Cardiac muscle cell (in vitro differentiated cells and primary cell): ENCODE results near the gene RNF44. TPM values are rescaled to one million over a fixed set of nuclear protein-coding genes. Genes with fewer than 3 reads are reported as not detected.

Experiments
- DNase-seq, 2 donors: peaks; one replicate each; pipeline versions ENCODE4 v3.0.0 to v3.0.0-alpha.2; 2010 to 2017; ENCODE audit warnings: low read depth in 1 of 2, low spot score in 1 of 2
- H3K27ac ChIP-seq: fragments of 200-600 bp; sonication (generic); 2 replicates; pipeline ENCODE4 v1.5.1; 2016
- H3K27me3 ChIP-seq: fragments of 200-600 bp; sonication (generic); 2 replicates; pipeline ENCODE4 v1.6.0; 2016; ENCODE audit warnings: control low read depth
- H3K36me3 ChIP-seq: fragments of 200-600 bp; sonication (generic); 2 replicates; pipeline ENCODE4 v1.5.1; 2016; ENCODE audit warnings: control low read depth
- H3K4me1 ChIP-seq: fragments of 200-600 bp; sonication (generic); 2 replicates; pipeline ENCODE4 v1.8.1; 2017; ENCODE audit warnings: low read depth, mild to moderate bottlenecking, mixed run types
- H3K4me3 ChIP-seq: fragments of 200-600 bp; sonication (generic); 2 replicates; pipeline ENCODE4 v1.5.1; 2016; ENCODE audit warnings: mild to moderate bottlenecking
- H3K9me3 ChIP-seq: fragments of 200-600 bp; sonication (generic); 2 replicates; pipeline ENCODE4 v1.5.1; 2017; ENCODE audit warnings: low read depth, mild to moderate bottlenecking, control low read depth
- polyA plus RNA-seq: library from polyadenylated mRNA; unstranded; fragments of >200 nt; fragmentation: Nextera tagmentation; extraction: Ambion mirVana; gene quantifications from 2 replicates; pipeline ENCODE4 v1.2.1, GENCODE V29; 2016
- total RNA-seq: library from RNA; depleted of rRNA; stranded (reverse); fragments of >200 nt; gene quantifications from 2 replicates; pipeline ENCODE4 v1.2.3, GENCODE V29; 2016
- TF ChIP-seq, protein P1 (sequence below): IDR thresholded peaks from 2 replicates; pipeline ENCODE4 v1.5.1; 2012; ENCODE audit warnings: low read depth, mild to moderate bottlenecking, low read length

Gene RNF44
- total and polyA plus RNA-seq, 2 experiments from 2014 or later: 16.1 to 77.6 TPM

DNA sequence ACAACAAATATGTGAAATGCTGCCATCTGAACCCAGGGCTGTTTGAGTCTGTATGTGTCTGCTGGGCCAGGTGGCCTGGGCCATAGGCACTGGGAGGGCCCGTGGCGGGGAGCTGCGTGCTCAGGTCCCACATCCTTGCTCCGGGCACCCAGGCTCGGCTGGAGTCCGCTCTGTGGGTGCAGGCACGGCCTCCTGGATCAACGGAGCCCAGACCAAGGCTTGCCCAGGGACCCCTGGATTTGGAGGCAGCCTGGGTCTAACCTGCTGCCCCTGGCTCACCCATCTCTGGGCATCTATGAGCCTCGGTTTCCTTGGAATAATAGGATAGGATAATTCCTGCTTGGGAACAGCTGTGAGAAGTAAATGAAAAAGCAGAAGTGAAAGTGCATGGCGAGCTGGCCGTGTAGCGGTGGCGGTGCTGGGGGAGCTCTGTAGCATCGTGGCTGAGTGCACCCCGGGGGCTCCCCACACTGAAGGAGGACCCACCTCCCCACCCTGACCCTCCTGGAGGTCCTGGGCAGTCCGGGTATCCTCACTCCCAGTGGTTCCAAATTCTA, 13.2 kb upstream of the RNF44 start:
- TF ChIP-seq, protein P1, sequence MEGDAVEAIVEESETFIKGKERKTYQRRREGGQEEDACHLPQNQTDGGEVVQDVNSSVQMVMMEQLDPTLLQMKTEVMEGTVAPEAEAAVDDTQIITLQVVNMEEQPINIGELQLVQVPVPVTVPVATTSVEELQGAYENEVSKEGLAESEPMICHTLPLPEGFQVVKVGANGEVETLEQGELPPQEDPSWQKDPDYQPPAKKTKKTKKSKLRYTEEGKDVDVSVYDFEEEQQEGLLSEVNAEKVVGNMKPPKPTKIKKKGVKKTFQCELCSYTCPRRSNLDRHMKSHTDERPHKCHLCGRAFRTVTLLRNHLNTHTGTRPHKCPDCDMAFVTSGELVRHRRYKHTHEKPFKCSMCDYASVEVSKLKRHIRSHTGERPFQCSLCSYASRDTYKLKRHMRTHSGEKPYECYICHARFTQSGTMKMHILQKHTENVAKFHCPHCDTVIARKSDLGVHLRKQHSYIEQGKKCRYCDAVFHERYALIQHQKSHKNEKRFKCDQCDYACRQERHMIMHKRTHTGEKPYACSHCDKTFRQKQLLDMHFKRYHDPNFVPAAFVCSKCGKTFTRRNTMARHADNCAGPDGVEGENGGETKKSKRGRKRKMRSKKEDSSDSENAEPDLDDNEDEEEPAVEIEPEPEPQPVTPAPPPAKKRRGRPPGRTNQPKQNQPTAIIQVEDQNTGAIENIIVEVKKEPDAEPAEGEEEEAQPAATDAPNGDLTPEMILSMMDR: no peak
- H3K4me3 ChIP-seq: no peak overlapping the region
- H3K9me3 ChIP-seq: no peaks in the 10 kb centered on the region

DNA sequence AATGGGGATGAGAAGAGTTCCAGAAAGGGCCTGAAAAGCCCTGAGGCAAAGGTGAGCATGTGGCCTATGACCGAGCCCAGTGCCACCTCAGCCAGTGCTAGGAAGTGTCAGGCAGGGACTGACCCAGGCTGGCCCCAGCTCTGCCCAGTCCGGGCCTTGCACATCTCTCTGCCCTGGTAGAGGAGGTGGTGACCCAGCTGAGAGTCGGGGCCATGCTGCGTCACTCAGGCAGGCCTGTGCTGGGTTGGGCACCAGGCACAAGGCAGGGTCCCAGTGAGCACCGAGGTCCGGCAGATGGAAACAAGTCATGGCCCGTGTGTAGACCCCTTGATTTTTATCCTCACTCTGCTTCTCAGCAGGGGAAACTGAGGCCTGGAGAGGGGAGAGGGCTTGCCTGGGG, 12.7 kb upstream of the RNF44 start:
- H3K36me3 ChIP-seq: no peaks in the 10 kb centered on the region
- no peak overlapping the region for H3K27ac ChIP-seq
- H3K9me3 ChIP-seq: no peaks in the 10 kb centered on the region
- TF ChIP-seq, protein P1: no peak
- H3K27me3 ChIP-seq: no peaks in the 10 kb centered on the region
- H3K4me1 ChIP-seq: peaks cover 4% of the 10 kb centered on the region
- DNase-seq: no peak
- no peak overlapping the region for H3K4me3 ChIP-seq

More for the DNA sequence above, 13.2 kb upstream of the RNF44 start:
- no peak for DNase-seq
- Histone ChIP-seq H3K27ac (no peak overlapping the region), H3K4me1 (peaks cover 4% of the 10 kb centered on the region), H3K36me3 (no peaks in the 10 kb centered on the region), H3K27me3 (no peaks in the 10 kb centered on the region)

DNA sequence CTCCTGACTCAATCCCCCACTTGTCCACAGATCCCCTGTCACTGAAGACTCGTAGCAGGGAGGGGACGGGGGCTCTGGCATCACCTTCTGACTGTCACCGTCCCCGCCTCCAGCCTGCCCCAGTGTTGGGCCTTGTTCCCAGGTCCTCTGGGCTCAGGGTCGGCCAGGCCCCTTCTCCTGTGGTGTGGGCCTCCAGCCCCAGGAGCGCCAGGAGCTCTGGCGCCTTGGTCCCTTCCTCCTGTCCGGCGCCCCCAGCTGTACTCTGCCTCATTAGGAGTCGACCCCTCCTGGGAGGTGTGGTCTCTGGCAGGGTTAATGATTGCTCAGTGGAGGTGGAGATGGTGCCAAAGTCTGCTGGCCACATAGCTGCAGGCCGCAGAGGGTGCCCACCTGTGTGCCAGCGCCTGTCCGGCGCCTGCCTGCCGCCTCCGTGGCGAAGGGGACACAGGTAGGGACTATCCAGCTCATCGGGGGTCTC, 11.8 kb upstream of the RNF44 start, which contains the start of gene CDHR2:
Gene CDHR2 (plus strand): TSS at position 376 of the 478 bp plus-strand sequence. CDS start 16,011 bp downstream, outside the sequence.
- Histone ChIP-seq H3K36me3 (no peaks in the 10 kb centered on the region), H3K4me3 (no peak within 1 kb of the TSS), H3K9me3 (no peaks in the 10 kb centered on the region), H3K4me1 (peaks cover 4% of the 10 kb centered on the region), H3K27ac (no peak within 1 kb of the TSS), H3K27me3 (no peaks in the 10 kb centered on the region)
- DNase-seq: no peak
- TF ChIP-seq, protein P1: no peak

DNA sequence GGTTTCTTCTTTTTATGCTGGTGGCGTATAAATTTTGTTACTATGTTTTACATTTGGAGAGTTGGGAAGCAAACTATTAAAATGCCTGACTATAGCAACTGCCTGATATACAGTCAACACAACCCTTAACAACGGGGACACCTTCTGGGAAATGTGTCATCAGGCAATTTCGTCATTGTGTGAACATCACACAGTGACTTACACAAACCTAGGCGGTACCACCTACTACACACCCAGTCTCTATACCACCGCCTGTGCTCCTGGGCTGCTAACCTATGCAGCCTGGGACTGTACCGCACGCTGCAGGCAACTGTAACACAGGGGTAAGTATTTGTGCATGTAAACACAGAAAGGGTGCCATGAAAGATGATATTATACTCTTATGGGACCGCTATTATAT, 10.6 kb upstream of the RNF44 start:
- H3K27me3 ChIP-seq: no peaks in the 10 kb centered on the region
- no peak for DNase-seq
- peaks cover 4% of the 10 kb centered on the region for H3K4me1 ChIP-seq
- H3K4me3 ChIP-seq: no peak overlapping the region
- TF ChIP-seq, protein P1: no peak
- H3K27ac ChIP-seq: no peak overlapping the region
- no peaks in the 10 kb centered on the region for H3K9me3 ChIP-seq
- H3K36me3 ChIP-seq: no peaks in the 10 kb centered on the region

DNA sequence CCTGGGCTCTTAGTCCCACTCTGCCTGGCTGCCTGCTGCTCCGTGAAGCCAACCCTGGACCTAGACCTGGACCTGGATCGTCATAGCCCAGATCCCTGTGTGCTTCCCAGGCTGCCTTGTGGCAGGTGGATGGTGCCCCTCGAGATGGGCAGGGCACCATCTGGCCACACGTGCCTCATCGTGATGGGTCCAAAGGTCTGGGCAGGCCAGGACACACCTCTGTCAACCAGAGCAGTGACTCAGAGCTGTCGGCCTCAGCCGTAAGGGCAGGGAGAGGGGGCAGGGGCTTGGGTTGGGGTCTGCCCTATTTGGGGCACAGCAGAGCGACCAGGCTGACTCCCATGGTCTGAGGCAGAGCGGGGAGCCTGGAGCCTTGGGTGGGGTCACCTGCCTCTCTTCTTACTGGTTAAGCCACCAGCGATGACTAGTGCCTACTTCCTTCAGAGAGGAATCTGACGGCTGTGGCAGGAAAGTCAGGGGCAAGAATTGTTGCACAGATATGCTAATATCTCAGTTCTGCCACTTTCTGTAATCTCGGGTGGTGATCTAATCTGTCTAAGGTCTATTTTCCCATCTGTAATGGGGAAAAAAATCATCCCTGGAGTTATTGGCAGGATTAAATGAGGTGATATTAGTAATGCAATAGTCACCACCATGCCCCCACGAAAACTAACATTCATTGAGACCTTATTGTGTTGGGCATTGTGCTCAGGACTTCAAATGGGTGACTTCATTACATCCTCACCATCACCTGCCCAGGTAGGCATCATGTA, 8.7 kb upstream of the RNF44 start:
- no peak overlapping the region for H3K4me3 ChIP-seq
- TF ChIP-seq, protein P1: no peak
- DNase-seq: no peak

More for the DNA sequence above, 8.7 kb upstream of the RNF44 start:
- H3K27me3 ChIP-seq: no peaks in the 10 kb centered on the region
- peaks cover 10% of the 10 kb centered on the region for H3K4me1 ChIP-seq
- no peaks in the 10 kb centered on the region for H3K36me3 ChIP-seq
- H3K9me3 ChIP-seq: no peaks in the 10 kb centered on the region
- no peak overlapping the region for H3K27ac ChIP-seq
